Heart left ventricle (tissue), 13 donors: ENCODE results near the gene NEK4.

Experiments used
- CTCF ChIP-seq, 12 donors: fragments of 200-600 bp; sonication (generic) in 4 of 12; IDR thresholded peaks; one replicate each; pipeline versions ENCODE4 v1.5.0 to v1.8.0; 2018 to 2022; ENCODE audit warnings: antibody characterized with exemption in 12 of 12, mild to moderate bottlenecking in 5 of 12
- POLR2A ChIP-seq, 2 donors: fragments of 450-650 bp; IDR thresholded peaks; one replicate each; pipeline ENCODE4 v1.6.1; 2017; ENCODE audit warnings: antibody characterized with exemption in 2 of 2, mild to moderate bottlenecking in 2 of 2, moderate library complexity in 2 of 2
- donor health status: ischemic (EF 13 %, LVEDD 7.1; RV severe dilation, severe dysfunction).
- donor health status: DM: no; HTN: yes; CAD: no.
- donor health status: DM: no; HTN: no; CAD: no.
- donor health status: ischemic (EF 25% LVEDD 6.9; RV normal size, moderate dysfunction).
- donor health status: ischemic (EF 25% LVEDD 5.7; RV mildly dilated, moderate dysfunction).
- donor health status: ischemic (EF 35%, LVEDD 5.7; RV mildly dilated, moderate dysfunction).
- donor health status: nonischemic (EF 11% LVEDD 7.7; RV severe dilation, severe dysfunction).
- donor health status: DM: yes; HTN: yes; CAD: no.
- donor health status: PGD.
- donor health status: ischemic (EF 29% LVEDD 5.4; RV normal size, mild dysfunction).
- donor health status: nonischemic (EF 23%, LVEDD 6.1; RV moderate dilation, normal function).

GRCh38 chr3:52781741-52782140, 11.0 kb upstream of the NEK4 start:
- TF ChIP-seq CTCF (IDR thresholded peaks at IDR 0.05) (no peak), POLR2A (IDR thresholded peaks at IDR 0.05) (no peak)
